Limb (tissue), 2 donors: ENCODE results near the gene GYPC.
A peak's percentile ranks its signal among the peaks of the same experiment; 100 is the strongest.
"Not testable (repeated sequence)": the region's sequence is repeated elsewhere in the genome, so short reads cannot be mapped to it uniquely, and the experiment has no call there.

ENCODE experiments used
- DNase-seq, 2 donors: peaks; one replicate each; pipeline ENCODE4 v3.0.0-alpha.2; 2016; ENCODE audit errors: extremely low spot score in 2 of 2

Gene GYPC

DNA sequence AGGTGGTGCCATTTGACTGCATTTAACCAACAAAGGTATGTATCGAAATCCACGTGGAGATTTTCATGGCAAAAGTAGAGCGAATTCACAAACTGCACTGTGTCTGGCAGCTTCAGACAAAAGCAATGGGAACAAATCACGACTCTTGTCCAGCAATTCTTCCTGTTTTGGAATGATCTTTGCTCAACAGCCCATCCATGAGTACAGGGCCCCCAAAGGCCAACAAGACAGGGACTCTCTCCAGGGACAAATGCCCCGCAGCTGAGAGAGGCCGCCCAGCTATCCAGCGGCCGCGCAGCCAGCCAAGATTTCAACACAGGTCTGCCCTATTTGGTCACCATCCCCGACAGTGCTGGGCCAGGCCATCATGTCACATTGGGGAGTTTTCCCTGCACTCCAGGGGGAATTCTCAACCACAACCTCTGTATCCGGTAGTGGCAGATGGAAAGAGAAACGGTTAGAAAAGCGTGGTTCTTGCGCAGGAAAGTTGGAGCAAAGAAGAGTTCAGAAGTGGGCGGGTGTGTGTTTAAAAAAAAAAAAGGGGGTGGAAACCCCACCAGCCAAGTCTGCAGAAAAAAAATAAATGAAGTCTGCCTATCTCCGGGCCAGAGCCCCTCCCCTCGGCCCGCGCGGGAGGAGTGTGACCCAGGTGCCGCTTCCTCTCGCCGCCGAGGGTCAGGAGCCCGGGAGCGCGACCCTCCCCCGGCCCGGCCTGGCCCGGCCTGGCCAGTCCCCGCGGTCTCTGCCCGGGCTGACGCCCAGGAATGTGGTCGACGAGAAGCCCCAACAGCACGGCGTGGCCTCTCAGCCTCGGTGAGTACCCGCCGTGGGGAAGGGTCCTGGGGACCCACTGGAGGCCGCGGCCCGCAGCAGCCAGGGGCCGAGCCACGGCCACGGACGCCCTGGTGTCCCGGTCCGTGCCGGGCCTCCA lies at the start of gene GYPC:
Gene GYPC, plus strand, starts transcription at position 659 of the 931 bp plus-strand sequence. Its CDS starts 106 bp downstream, at position 765.
- DNase-seq: peak; percentile 56 to 76

DNA sequence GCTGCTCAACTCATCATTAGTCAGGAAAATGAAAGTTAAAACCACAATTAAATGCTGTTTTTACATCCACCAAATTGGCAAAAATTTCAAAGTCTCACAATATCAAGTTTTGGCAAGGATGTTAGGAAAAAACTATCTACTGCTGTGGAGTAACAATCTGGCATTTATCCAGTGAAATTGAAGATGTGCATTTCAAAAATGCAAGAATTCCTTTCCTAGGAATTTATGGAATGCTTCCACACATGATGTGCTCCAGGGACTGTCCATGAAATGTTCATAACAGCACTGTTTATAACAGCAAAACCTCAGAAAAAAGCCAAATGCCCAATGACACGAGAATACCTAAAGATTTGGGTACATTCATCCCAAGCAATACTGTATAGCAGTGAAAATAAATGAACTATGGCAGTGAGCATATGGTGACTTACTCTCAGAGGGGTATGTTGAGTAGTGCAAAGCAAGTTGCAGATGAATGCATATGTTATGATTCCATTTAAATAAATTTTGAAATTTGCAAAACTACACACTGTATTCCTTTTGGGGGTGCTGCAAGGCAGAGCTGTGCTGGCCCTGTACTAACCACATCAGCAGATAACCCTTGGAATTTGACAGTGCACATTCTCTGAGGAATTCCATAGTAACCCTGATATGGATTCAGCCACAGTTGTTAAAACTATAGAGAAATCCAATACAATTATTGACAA lies 41.3 kb upstream of the GYPC start:
- DNase-seq: peak in 1 of 2 donors; percentile 68

DNA sequence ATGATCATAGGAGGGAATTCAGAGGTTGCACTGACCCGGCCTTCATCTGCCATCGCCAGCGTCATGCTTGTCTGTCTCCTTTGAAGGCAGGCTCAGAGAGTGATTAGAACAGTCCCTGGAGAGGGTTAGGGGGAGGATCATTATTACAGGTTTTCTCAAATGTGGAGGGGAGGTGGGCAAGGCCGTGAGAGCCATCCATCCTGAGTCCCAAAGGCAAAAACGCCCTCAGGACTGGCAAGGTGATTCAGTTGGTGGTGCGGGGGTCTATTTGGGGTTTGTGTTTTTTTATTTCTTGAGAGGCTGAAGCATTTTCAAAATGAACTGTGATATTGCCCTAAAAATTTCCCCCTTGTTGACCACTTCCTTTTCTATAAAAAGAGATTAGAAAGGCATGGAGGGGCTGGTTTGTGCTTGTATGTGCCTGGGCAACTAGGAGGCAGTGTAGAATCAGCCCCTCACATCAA lies 39.3 kb upstream of the GYPC start:
- DNase-seq: no peak

DNA sequence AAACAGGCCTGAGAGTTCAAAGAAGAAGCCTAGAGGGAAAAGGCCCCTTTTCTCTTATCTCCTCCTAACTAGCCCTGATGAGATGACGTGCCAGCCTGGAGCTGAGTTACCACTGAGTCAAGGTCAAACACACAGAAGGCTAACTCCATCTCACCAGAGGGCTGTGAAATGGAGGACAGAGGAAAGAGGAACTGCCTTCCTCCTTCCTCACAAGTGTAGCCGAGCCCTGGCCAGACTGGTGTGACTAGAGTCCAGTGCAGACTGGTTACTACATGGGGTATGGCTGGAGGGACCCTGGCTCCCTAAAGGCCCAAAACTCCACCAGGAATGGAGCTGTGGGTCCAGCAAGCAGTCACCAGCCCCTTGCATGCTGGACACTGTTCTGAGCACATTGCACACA lies 35.7 kb upstream of the GYPC start:
- no peak for DNase-seq

GRCh38 chr2:126623000-126623399 lies 33.0 kb upstream of the GYPC start:
- DNase-seq: no peak

DNA sequence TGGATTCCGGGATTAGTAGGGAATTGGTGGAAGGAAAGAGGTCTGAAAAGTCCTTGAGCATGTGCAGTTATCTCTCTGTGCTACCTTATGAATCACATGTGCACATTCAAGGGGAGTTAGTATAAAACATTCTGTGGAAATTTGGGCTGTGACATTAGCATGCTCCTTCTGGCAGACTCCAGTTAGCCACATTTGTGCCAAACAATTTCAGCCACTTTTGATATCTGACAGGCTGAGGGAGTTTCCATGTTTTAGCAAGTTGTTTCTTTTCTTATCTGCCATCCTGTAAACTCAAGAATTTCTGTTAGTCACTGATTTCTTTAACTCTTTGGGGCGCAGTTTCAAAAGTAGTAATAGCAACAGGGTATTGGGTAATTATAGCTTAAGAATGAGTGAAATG lies 28.3 kb upstream of the GYPC start:
- no peak for DNase-seq

DNA sequence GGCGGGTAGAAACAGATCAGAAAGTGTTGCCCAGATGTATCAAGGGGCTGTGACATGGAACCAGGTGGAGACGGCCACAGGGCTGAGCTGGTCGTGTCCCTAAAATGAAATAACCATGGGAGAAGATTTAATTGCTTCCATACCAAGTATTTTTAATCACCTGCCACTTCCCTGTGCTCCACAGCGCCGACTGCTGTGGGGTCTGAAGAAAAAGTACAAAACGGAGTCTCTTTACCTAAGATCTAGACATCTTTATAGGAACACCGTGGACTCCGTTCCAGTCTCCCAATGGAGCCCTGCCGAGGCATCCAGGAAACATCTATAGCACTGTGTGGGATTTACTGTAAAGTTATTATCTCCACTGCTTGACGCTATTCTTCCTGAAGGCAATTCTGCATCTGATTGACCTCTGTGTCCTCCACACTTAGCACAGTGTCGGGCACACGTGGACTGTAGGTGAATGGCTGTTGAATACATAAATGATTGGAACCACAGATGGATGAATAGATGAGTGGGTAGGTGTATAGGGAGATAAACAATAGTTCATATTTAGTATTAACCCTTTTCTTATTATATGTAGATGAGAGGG lies 21.6 kb upstream of the GYPC start:
- no peak for DNase-seq

GRCh38 chr2:126635281-126635680 lies 20.7 kb upstream of the GYPC start:
- no peak for DNase-seq

- no peak for DNase-seq
Observed at GRCh38 chr2:126635736-126636135, 20.2 kb upstream of the GYPC start.

- no peak for DNase-seq
Observed at GRCh38 chr2:126637386-126637785, 18.6 kb upstream of the GYPC start.

DNA sequence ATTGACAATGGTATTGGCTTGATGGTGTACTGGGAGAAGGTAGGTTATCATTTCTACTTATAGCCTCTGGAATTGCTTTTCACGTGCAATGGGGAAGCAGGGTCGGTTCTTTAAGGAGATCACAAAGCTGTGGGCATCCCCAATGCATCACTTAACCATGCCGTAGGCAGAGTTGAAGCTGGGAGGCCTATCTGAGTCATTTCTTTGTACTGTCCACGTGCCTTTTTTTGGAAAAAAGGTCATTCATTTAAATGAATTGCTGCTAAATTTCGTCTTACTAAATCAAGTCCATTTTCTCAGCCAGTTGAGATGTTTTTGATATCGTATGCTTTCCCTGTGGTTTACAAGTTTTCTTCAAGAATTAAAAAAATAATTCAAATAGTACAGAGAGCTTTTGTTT lies 17.2 kb upstream of the GYPC start:
- DNase-seq: no peak

- no peak for DNase-seq
Observed at GRCh38 chr2:126639276-126639675, 16.7 kb upstream of the GYPC start.

DNA sequence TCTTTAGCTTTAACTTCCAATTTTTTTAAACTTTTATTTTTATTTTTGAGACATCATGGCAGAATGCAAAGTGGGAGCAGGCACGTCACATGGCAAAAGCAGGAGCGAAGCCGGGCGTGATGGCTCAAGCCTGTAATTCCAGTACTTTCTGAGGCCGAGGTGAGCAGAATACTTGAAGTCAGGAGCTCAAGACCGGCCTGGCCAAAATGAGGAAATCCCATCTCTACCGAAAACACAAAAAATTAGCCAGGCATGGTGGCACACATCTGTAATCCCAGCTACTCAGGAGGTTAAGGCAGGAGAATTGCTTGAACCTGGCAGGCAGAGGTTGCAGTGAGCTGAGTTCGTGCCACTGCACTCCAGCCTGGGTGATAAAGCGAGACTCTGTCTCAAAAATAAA lies 14.7 kb upstream of the GYPC start:
- DNase-seq: not testable (repeated sequence)

DNA sequence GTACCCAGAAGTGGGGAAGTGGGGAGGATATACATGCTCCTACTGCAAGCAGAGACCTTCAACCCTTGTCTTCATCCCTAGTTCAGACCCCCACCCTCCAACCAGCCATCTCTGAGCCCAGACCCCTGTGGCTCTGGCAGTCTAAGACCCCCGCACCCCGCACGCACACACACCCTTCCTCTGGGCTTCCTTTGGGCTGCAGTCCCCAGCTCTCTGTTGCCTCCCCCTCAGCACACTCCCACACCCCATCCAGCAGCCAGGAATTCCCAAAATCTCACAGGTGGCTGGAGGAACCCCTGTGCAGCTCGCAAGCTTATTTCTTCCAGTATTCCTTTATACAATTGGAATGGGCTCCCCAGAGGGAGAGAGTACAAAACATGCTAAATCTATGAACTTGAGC lies 13.9 kb upstream of the GYPC start:
- DNase-seq: no peak

GRCh38 chr2:126643431-126643830 lies 12.5 kb upstream of the GYPC start:
- no peak for DNase-seq

GRCh38 chr2:126643972-126644371 lies 12.0 kb upstream of the GYPC start:
- DNase-seq: no peak

GRCh38 chr2:126644630-126645191 lies 11.2 kb upstream of the GYPC start:
- no peak for DNase-seq

DNA sequence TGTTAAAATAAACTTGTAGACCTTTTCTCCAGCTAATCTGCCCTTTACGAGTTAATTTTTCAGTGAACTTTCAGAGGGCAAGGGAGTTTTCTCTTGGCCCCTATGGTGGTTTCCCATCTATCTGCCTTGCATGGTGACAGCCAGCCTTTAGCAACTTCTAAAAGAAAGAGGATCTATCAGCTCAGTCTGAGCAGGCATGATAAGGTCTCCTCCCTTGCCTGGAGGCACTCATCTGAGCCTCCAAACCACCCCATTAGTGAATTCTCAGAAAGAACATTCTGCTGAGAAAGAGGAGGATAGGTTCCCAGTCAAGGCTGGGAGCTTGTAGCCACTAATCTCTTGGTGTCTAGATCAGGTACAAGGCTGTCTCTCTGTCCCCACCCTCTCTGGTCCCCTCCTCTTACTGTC lies 10.7 kb upstream of the GYPC start:
- DNase-seq: no peak

DNA sequence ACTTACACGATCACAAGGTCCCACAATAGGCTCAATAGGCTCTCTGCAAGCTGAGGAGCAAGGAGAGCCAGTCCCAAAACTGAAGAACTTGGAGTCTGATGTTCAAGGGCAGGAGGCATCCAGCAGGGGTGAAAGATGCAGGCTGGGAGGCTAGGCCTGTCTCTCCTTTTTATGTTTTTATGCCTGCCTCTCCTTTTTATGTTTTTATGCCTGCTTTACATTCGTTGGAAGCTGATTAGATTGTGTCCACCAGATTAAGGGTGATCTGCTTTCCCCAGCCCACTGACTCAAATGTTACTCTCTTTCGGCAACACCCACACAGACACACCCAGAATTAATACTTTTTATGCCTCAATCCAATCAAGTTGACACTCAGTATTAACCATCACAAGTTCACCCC lies 9.9 kb upstream of the GYPC start:
- no peak for DNase-seq

DNA sequence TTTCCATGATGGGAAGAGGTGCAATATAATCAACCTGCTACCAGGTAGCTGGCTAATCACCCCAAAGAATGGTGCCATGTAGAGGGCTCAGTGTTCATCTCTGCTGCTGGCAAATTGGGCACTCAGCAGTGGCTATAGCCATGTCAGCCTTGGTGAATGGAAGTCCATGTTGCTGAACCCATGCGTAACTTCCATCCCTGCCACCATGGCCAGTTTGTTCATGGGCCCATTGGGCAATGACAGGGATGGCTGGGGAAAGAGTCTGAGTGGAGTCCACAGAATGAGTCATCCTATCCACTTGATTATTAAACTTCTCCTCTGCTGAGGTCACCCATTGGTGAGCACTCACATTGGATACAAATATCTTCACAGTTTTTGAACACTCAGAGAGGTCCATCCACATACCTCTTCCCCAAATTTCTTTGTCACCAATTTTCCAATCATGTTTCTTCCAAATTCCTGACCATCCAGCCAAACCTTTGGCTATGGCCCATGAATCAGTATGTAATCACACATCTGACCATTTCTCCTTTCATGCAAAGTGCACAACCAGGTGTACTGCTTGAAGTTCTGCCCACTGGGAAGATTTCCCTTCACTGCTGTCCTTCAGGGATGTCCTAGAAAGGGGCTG lies 8.1 kb upstream of the GYPC start:
- DNase-seq: not testable (repeated sequence)

GRCh38 chr2:126648345-126648786 lies 7.6 kb upstream of the GYPC start:
- not testable (repeated sequence) for DNase-seq
